Gastrocnemius medialis (tissue), 4 donors: ENCODE data around the gene CLN6. TPM values are rescaled to one million over a fixed set of nuclear protein-coding genes. Genes with fewer than 3 reads are reported as not detected.

Experiments used
- ATAC-seq, 2 donors: fragments of 150-250 bp; one replicate each; pipeline ENCODE4 v1.9.1; 2016
- DNase-seq, 2 donors: peaks; one replicate each; pipeline ENCODE4 v3.0.0-alpha.2; 2019
- H3K27ac ChIP-seq, 4 donors: fragments of 200-600 bp; sonication (generic); 1 replicate in 1 of 4; 2 replicates in 3 of 4; pipeline ENCODE4 v1.5.1; 2016 to 2018; ENCODE audit warnings: mild to moderate bottlenecking in 2 of 4, moderate library complexity in 1 of 4
- H3K27me3 ChIP-seq, 3 donors: fragments of 200-600 bp; sonication (generic) in 2 of 3; 1 replicate in 1 of 3; 2 replicates in 2 of 3; pipeline versions ENCODE4 v1.5.1 to v1.6.0; 2016 to 2019; ENCODE audit warnings: mild to moderate bottlenecking in 1 of 3, moderate library complexity in 1 of 3
- H3K36me3 ChIP-seq, 2 donors: fragments of 200-600 bp; sonication (generic) in 1 of 2; one replicate each; pipeline ENCODE4 v1.5.1; 2017 to 2018
- H3K4me1 ChIP-seq, 2 donors: fragments of 200-600 bp; sonication (generic) in 1 of 2; one replicate each; pipeline ENCODE4 v1.5.1; 2016 to 2017; ENCODE audit warnings: mild to moderate bottlenecking in 2 of 2
- H3K4me3 ChIP-seq, 4 donors: fragments of 200-600 bp; sonication (generic) in 3 of 4; 1 replicate in 1 of 4; 2 replicates in 3 of 4; pipeline ENCODE4 v1.5.1; 2016 to 2019; ENCODE audit warnings: mild to moderate bottlenecking in 2 of 4
- H3K9me3 ChIP-seq, 3 donors: fragments of 200-600 bp; sonication (generic) in 2 of 3; 1 replicate in 1 of 3; 2 replicates in 2 of 3; pipeline ENCODE4 v1.5.1; 2016 to 2019
- CTCF ChIP-seq, 5 experiments: fragments of 450-650 bp in 3 of 5; fragments of 200-600 bp in 2 of 5; sonication (generic) in 2 of 5; IDR thresholded peaks in 4 of 5; conservative IDR thresholded peaks in 1 of 5; 1 replicate in 4 of 5; 2 replicates in 1 of 5; pipeline ENCODE4 v1.5.1; 2016 to 2019; ENCODE audit warnings: antibody characterized with exemption in 5 of 5, mild to moderate bottlenecking in 3 of 5, moderate library complexity in 3 of 5
- POLR2A ChIP-seq, 2 donors: fragments of 450-650 bp; IDR thresholded peaks; one replicate each; pipeline ENCODE4 v1.6.1; 2017; ENCODE audit warnings: antibody characterized with exemption in 2 of 2, mild to moderate bottlenecking in 2 of 2, moderate library complexity in 2 of 2
- in situ Hi-C, 4 donors: fragments of 200-750 bp; cut with MboI; loops; one replicate each; pipeline versions ENCODE4 v1.15.0 to v1.8.0; 2017; ENCODE audit warnings: low sequenced_read_pairs in 4 of 4
- intact Hi-C: fragments of 100-400 bp; cut with DNase I; formaldehyde crosslinking; loops from one replicate; pipeline ENCODE4 v1.15.1; 2023; ENCODE audit warnings: low total_unique reads
- total RNA-seq, 4 donors: library from RNA; depleted of rRNA; stranded (reverse); fragments of >200 nt; gene quantifications; one replicate each; pipeline versions ENCODE4 v1.1.0 to v1.2.3, GENCODE V29; 2016

The CLN6 gene
- total RNA-seq, 4 donors from 2014 or later, result 17.1 to 18.9 (median 18.5) TPM

GRCh38 chr15:68208636-68209240, 20.8 kb downstream of the CLN6 start:
- H3K4me3 ChIP-seq, result no peak overlapping the region
- ATAC-seq, result no peak
- no peaks in the 10 kb centered on the region for H3K9me3 ChIP-seq
- no peak for TF ChIP-seq POLR2A (IDR thresholded peaks at IDR 0.05)
- TF ChIP-seq CTCF (IDR thresholded peaks at IDR 0.05 in 4 of 5, conservative IDR thresholded peaks at IDR 0.05 in 1 of 5), result no peak
- peaks cover 27 to 28% of the 10 kb centered on the region in 2 donors for H3K4me1 ChIP-seq
- no peak for DNase-seq
- in situ Hi-C loops, result no loop called here
- intact Hi-C loops, result no loop called here
- no peak overlapping the region for H3K27ac ChIP-seq
- H3K36me3 ChIP-seq, result no peaks in the 10 kb centered on the region
- H3K27me3 ChIP-seq, result no peaks in the 10 kb centered on the region

GRCh38 chr15:68208136-68208535, 21.4 kb downstream of the CLN6 start:
- intact Hi-C loops, result no loop called here
- H3K4me1 ChIP-seq, result peaks cover 29 to 31% of the 10 kb centered on the region in 2 donors
- H3K36me3 ChIP-seq, result no peaks in the 10 kb centered on the region
- in situ Hi-C loops, result no loop called here
- TF ChIP-seq POLR2A (IDR thresholded peaks at IDR 0.05) (no peak), CTCF (IDR thresholded peaks at IDR 0.05 in 4 of 5, conservative IDR thresholded peaks at IDR 0.05 in 1 of 5) (no peak)
- no peaks in the 10 kb centered on the region for H3K9me3 ChIP-seq
- no peak overlapping the region for H3K27ac ChIP-seq
- H3K27me3 ChIP-seq, result no peaks in the 10 kb centered on the region
- no peak for ATAC-seq
- no peak for DNase-seq
- no peak overlapping the region for H3K4me3 ChIP-seq

- no peak for DNase-seq
- no peaks in the 10 kb centered on the region for H3K36me3 ChIP-seq
- TF ChIP-seq CTCF (IDR thresholded peaks at IDR 0.05 in 4 of 5, conservative IDR thresholded peaks at IDR 0.05 in 1 of 5) (no peak), POLR2A (IDR thresholded peaks at IDR 0.05) (no peak)
- no peaks in the 10 kb centered on the region for H3K27me3 ChIP-seq
- ATAC-seq, result no peak
- H3K4me3 ChIP-seq, result no peak overlapping the region
- H3K27ac ChIP-seq, result no peak overlapping the region
- peaks cover 31 to 34% of the 10 kb centered on the region in 2 donors for H3K4me1 ChIP-seq
- intact Hi-C loops, result no loop called here
- H3K9me3 ChIP-seq, result no peaks in the 10 kb centered on the region
- in situ Hi-C loops, result no loop called here
These were observed 22.2 kb downstream of the CLN6 start for GRCh38 chr15:68207176-68207935.

- H3K27me3 ChIP-seq, result no peaks in the 10 kb centered on the region
- H3K4me3 ChIP-seq, result no peak overlapping the region
- ATAC-seq (no peak), DNase-seq (no peak)
- intact Hi-C loops, result no loop called here
- H3K9me3 ChIP-seq, result no peaks in the 10 kb centered on the region
- TF ChIP-seq POLR2A (IDR thresholded peaks at IDR 0.05), result no peak
- TF ChIP-seq CTCF (IDR thresholded peaks at IDR 0.05 in 4 of 5, conservative IDR thresholded peaks at IDR 0.05 in 1 of 5), result no peak
- in situ Hi-C loops, result no loop called here
- H3K36me3 ChIP-seq, result no peaks in the 10 kb centered on the region
- H3K4me1 ChIP-seq, result peaks cover 31 to 34% of the 10 kb centered on the region in 2 donors
- H3K27ac ChIP-seq, result no peak overlapping the region
These were observed 22.8 kb downstream of the CLN6 start for GRCh38 chr15:68206711-68207151.
